HG03064 (cell line): Measurements from ENCODE around the gene SLC1A2.

Experiments used
- ATAC-seq: cut with Tn5 transposase; IDR thresholded peaks from one replicate; pipeline ENCODE4 v1.9.1; 2021; ENCODE audit warnings: low read depth; ENCODE audit not compliant: unreplicated experiment

Gene SLC1A2

GRCh38 chr11:35414776-35415175, 4.6 kb downstream of the SLC1A2 start:
- ATAC-seq = no peak

- no peak for ATAC-seq
Measured at GRCh38 chr11:35414311-35414710, 5.0 kb downstream of the SLC1A2 start.

- no peak for ATAC-seq
Measured at GRCh38 chr11:35413598-35413997, 5.8 kb downstream of the SLC1A2 start.

- no peak for ATAC-seq
Measured at GRCh38 chr11:35412285-35412684, 7.1 kb downstream of the SLC1A2 start.

GRCh38 chr11:35407041-35407440, 12.3 kb downstream of the SLC1A2 start:
- ATAC-seq = no peak

GRCh38 chr11:35404388-35404775, 15.0 kb downstream of the SLC1A2 start:
- ATAC-seq = no peak

GRCh38 chr11:35403765-35404387, 15.5 kb downstream of the SLC1A2 start:
- ATAC-seq = no peak

- ATAC-seq = no peak
Measured at GRCh38 chr11:35402751-35403660, 16.4 kb downstream of the SLC1A2 start.

- ATAC-seq = no peak
Measured at GRCh38 chr11:35398881-35399280, 20.5 kb downstream of the SLC1A2 start.

GRCh38 chr11:35394941-35395340, 24.4 kb downstream of the SLC1A2 start:
- no peak for ATAC-seq

- no peak for ATAC-seq
Measured at GRCh38 chr11:35393098-35393497, 26.3 kb downstream of the SLC1A2 start.

GRCh38 chr11:35391922-35392688, 27.3 kb downstream of the SLC1A2 start:
- ATAC-seq = no peak

- peak; percentile 80 for ATAC-seq
Measured at GRCh38 chr11:35390737-35391682, 28.3 kb downstream of the SLC1A2 start.

- no peak for ATAC-seq
Measured at GRCh38 chr11:35389897-35390465, 29.4 kb downstream of the SLC1A2 start.

- no peak for ATAC-seq
Measured at GRCh38 chr11:35389112-35389511, 30.2 kb downstream of the SLC1A2 start.

GRCh38 chr11:35388061-35388460, 31.3 kb downstream of the SLC1A2 start:
- no peak for ATAC-seq

- no peak for ATAC-seq
Measured at GRCh38 chr11:35387111-35387982, 32.0 kb downstream of the SLC1A2 start.

GRCh38 chr11:35383953-35384352, 35.4 kb downstream of the SLC1A2 start:
- no peak for ATAC-seq
